ENCODE data around the gene RHEB. TPM values are rescaled to one million over a fixed set of nuclear protein-coding genes. Genes with fewer than 3 reads are reported as not detected.

RHEB gene
- total RNA-seq, 1 donor from 2014 or later: 143 TPM

- H4K20me1 ChIP-seq (ENCODE audit: insufficient read depth, low read length): no peaks in the 10 kb centered on the region
- no peak overlapping the region for H3K4me2 ChIP-seq (ENCODE audit: low read length)
- H2AFZ ChIP-seq (ENCODE audit: low read depth, low read length): no peak overlapping the region
- no peak for TF ChIP-seq CTCF (IDR thresholded peaks at IDR 0.05; ENCODE audit: insufficient read depth, low read depth, low read length)
- no peak for TF ChIP-seq EZH2 (IDR thresholded peaks at IDR 0.05; ENCODE audit: insufficient read depth, low read length)
- H3K36me3 ChIP-seq (ENCODE audit: insufficient read depth, low read length): no peaks in the 10 kb centered on the region
- Mint-ChIP-seq H3K4me1 (ENCODE audit: low read depth, unreplicated experiment) (peaks cover 8% of the 10 kb centered on the region), H3K27ac (ENCODE audit: unreplicated experiment) (no peak overlapping the region), H3K9me3 (ENCODE audit: unreplicated experiment) (peaks cover 2% of the 10 kb centered on the region), H3K36me3 (ENCODE audit: low read depth, unreplicated experiment) (no peaks in the 10 kb centered on the region), H3K4me3 (ENCODE audit: unreplicated experiment) (no peak overlapping the region), H3K27me3 (ENCODE audit: low read depth, unreplicated experiment) (peaks cover 11% of the 10 kb centered on the region)
- DNase-seq (ENCODE audit: low read depth) (no peak), FAIRE-seq (no peak)
- no peak overlapping the region for H3K27ac ChIP-seq (ENCODE audit: low read depth, low read length)
- no peaks in the 10 kb centered on the region for H3K9me3 ChIP-seq (ENCODE audit: insufficient read depth, low read depth, low read length)
- no peak overlapping the region for H3K9ac ChIP-seq (ENCODE audit: low read length)
- H3K4me1 ChIP-seq (ENCODE audit: insufficient read depth, low read length): no peaks in the 10 kb centered on the region
- no peaks in the 10 kb centered on the region for H3K79me2 ChIP-seq (ENCODE audit: insufficient read depth, low read length)
- no peak overlapping the region for H3K4me3 ChIP-seq (ENCODE audit: insufficient read depth, low read depth, low read length)
- no peaks in the 10 kb centered on the region for H3K27me3 ChIP-seq (ENCODE audit: insufficient read depth, low read length)
These were observed 22.2 kb upstream of the RHEB start for GRCh38 chr7:151541709-151542499.

- H2AFZ ChIP-seq (ENCODE audit: low read depth, low read length): no peak overlapping the region
- no peak overlapping the region for H3K9ac ChIP-seq (ENCODE audit: low read length)
- H3K4me3 ChIP-seq (ENCODE audit: insufficient read depth, low read depth, low read length): no peak overlapping the region
- H4K20me1 ChIP-seq (ENCODE audit: insufficient read depth, low read length): no peaks in the 10 kb centered on the region
- no peaks in the 10 kb centered on the region for H3K9me3 ChIP-seq (ENCODE audit: insufficient read depth, low read depth, low read length)
- Mint-ChIP-seq H3K36me3 (ENCODE audit: low read depth, unreplicated experiment) (no peaks in the 10 kb centered on the region), H3K4me3 (ENCODE audit: unreplicated experiment) (no peak overlapping the region), H3K9me3 (ENCODE audit: unreplicated experiment) (peaks cover 2% of the 10 kb centered on the region), H3K27me3 (ENCODE audit: low read depth, unreplicated experiment) (peaks cover 9% of the 10 kb centered on the region), H3K27ac (ENCODE audit: unreplicated experiment) (no peak overlapping the region), H3K4me1 (ENCODE audit: low read depth, unreplicated experiment) (peaks cover 8% of the 10 kb centered on the region)
- H3K4me2 ChIP-seq (ENCODE audit: low read length): no peak overlapping the region
- TF ChIP-seq EZH2 (IDR thresholded peaks at IDR 0.05; ENCODE audit: insufficient read depth, low read length) (no peak), CTCF (IDR thresholded peaks at IDR 0.05; ENCODE audit: insufficient read depth, low read depth, low read length) (no peak)
- H3K27me3 ChIP-seq (ENCODE audit: insufficient read depth, low read length): no peaks in the 10 kb centered on the region
- no peaks in the 10 kb centered on the region for H3K4me1 ChIP-seq (ENCODE audit: insufficient read depth, low read length)
- FAIRE-seq: no peak
- H3K27ac ChIP-seq (ENCODE audit: low read depth, low read length): no peak overlapping the region
- no peaks in the 10 kb centered on the region for H3K36me3 ChIP-seq (ENCODE audit: insufficient read depth, low read length)
- no peak for DNase-seq (ENCODE audit: low read depth)
- H3K79me2 ChIP-seq (ENCODE audit: insufficient read depth, low read length): no peaks in the 10 kb centered on the region
These were observed 20.5 kb upstream of the RHEB start for GRCh38 chr7:151540146-151540545.

- Mint-ChIP-seq H3K36me3 (ENCODE audit: low read depth, unreplicated experiment) (no peaks in the 10 kb centered on the region), H3K27me3 (ENCODE audit: low read depth, unreplicated experiment) (peaks cover 9% of the 10 kb centered on the region), H3K4me3 (ENCODE audit: unreplicated experiment) (no peak overlapping the region), H3K27ac (ENCODE audit: unreplicated experiment) (no peak overlapping the region), H3K9me3 (ENCODE audit: unreplicated experiment) (peaks cover 2% of the 10 kb centered on the region), H3K4me1 (ENCODE audit: low read depth, unreplicated experiment) (peaks cover 8% of the 10 kb centered on the region)
- DNase-seq (ENCODE audit: low read depth) (no peak), FAIRE-seq (no peak)
- H3K4me3 ChIP-seq (ENCODE audit: insufficient read depth, low read depth, low read length): no peak overlapping the region
- H3K4me2 ChIP-seq (ENCODE audit: low read length): peak overlapping the region; percentile 18
- H3K36me3 ChIP-seq (ENCODE audit: insufficient read depth, low read length): no peaks in the 10 kb centered on the region
- H3K79me2 ChIP-seq (ENCODE audit: insufficient read depth, low read length): no peaks in the 10 kb centered on the region
- H3K9ac ChIP-seq (ENCODE audit: low read length): no peak overlapping the region
- H3K4me1 ChIP-seq (ENCODE audit: insufficient read depth, low read length): no peaks in the 10 kb centered on the region
- peak overlapping the region; percentile 21 for H2AFZ ChIP-seq (ENCODE audit: low read depth, low read length)
- H4K20me1 ChIP-seq (ENCODE audit: insufficient read depth, low read length): no peaks in the 10 kb centered on the region
- no peaks in the 10 kb centered on the region for H3K9me3 ChIP-seq (ENCODE audit: insufficient read depth, low read depth, low read length)
- no peaks in the 10 kb centered on the region for H3K27me3 ChIP-seq (ENCODE audit: insufficient read depth, low read length)
- H3K27ac ChIP-seq (ENCODE audit: low read depth, low read length): no peak overlapping the region
- TF ChIP-seq CTCF (IDR thresholded peaks at IDR 0.05; ENCODE audit: insufficient read depth, low read depth, low read length): no peak
- no peak for TF ChIP-seq EZH2 (IDR thresholded peaks at IDR 0.05; ENCODE audit: insufficient read depth, low read length)
These were observed 19.5 kb upstream of the RHEB start for GRCh38 chr7:151539088-151539671.

Measured in astrocyte (in vitro differentiated cells and primary cell).